SK-MEL-5 (cell line): ENCODE measurements around the gene ANKRD12. TPM values are rescaled to one million over a fixed set of nuclear protein-coding genes. Genes with fewer than 3 reads are reported as not detected.
"Not testable (repeated sequence)": the region's sequence is repeated elsewhere in the genome, so short reads cannot be mapped to it uniquely, and the experiment has no call there.

Source experiments
- DNase-seq: peaks from one replicate; pipeline ENCODE4 v3.0.0-alpha.2; 2016; ENCODE audit warnings: low read depth, low spot score
- in situ Hi-C: cut with HindIII; loops from 2 replicates; pipeline ENCODE4 v1.10.0; 2016; ENCODE audit warnings: low sequenced_read_pairs, high pct_unique_total_duplicates, low pct_unique_long_range_greater_than_20kb
- total RNA-seq: library from RNA; depleted of rRNA; stranded (reverse); fragments of >200 nt; shearing (Covaris generic); gene quantifications from 2 replicates; pipeline ENCODE4 v1.2.3, GENCODE V29; 2014

ANKRD12 gene
- total RNA-seq, 1 experiment from 2014 or later = 41.5 TPM

DNA sequence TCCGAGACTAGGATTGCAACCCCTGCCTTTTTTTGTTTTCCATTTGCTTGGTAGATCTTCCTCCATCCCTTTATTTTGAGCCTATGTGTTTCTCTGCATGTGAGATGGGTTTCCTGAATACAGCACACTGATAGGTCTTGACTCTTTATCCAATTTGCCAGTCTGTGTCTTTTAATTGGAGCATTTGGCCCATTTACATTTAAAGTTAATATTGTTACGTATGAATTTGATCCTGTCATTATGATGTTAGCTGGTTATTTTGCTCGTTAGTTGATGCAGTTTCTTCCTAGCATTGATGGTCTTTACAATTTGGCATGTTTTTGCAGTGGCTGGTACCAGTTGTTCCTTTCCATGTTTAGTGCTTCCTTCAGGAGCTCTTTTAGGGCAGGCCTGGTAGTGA lies 32.9 kb downstream of the ANKRD12 start:
- DNase-seq, in situ Hi-C loops: not testable (repeated sequence)

DNA sequence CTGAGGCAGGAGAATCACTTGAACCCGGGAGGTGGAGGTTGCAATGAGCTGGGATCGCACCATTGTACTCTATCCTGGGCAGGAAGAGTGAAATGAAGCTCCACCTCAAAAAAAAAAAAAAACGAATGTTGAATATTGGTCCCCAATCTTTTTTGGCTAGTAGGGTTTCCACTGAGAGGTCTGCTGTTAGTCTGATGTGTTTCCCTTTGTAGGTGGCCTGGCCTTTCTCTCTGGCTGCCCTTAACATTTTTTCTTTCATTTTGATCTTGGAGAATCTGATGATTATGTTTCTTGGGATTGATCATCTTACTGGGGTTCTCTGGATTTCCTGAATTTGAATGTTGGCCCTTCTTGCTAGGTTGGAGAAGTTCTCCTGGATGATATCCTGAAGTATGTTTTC lies 35.3 kb downstream of the ANKRD12 start:
- in situ Hi-C loops = not testable (repeated sequence)

GRCh38 chr18:9172506-9173127 lies 36.0 kb downstream of the ANKRD12 start:
- in situ Hi-C loops = no loop called here
- DNase-seq = no peak

More for the DNA sequence above, 35.3 kb downstream of the ANKRD12 start:
- not testable (repeated sequence) for DNase-seq

DNA sequence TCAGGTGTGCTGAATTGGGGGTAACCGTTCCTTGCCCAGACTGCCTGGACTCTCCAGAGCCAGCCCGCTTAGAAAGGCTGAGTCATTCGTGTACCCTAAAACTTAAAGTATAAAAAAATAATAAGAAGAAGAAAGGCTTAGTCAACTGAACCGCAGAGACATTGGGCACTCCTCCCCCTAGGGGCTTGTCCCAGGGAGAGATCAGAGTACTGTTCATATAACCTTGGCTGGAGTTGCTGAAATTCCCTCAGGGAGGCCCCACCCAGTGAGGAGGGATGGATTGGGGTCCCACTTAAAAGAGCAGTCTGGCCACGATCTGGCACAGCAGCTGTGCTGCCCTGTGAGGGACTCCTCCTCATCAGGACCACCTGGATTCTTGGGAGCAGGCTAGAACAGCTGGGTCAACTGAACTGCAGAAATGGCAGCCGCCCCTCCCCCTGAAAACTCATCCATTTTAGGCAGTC lies 37.2 kb downstream of the ANKRD12 start:
- DNase-seq = no peak
- in situ Hi-C loops = no loop called here

GRCh38 chr18:9174302-9174701 lies 37.7 kb downstream of the ANKRD12 start:
- no peak for DNase-seq
- in situ Hi-C loops = no loop called here

- no peak for DNase-seq
- in situ Hi-C loops = no loop called here
Measured at GRCh38 chr18:9175115-9175514, 38.5 kb downstream of the ANKRD12 start.

GRCh38 chr18:9177031-9177430 lies 40.5 kb downstream of the ANKRD12 start:
- peak; percentile 16 for DNase-seq
- in situ Hi-C loops = no loop called here

DNA sequence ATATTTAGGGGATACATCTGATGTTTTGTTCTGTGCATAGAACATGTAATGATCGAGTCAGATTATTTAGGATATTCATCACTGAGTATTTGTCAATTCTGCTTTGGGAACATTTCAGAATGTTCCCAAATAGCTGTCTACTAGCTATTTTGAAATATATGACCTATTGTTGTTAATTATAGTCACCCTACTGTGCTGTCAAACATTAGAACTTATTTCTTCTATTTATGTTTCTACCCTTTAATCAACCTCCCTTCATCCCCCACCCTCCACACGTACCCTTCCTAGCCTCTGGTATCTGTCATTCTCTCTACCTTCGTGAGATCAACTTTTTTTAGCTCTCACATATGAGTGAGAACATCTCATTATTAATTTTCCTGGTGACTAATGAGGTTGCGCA lies 40.9 kb downstream of the ANKRD12 start:
- in situ Hi-C loops = no loop called here
- DNase-seq = no peak

DNA sequence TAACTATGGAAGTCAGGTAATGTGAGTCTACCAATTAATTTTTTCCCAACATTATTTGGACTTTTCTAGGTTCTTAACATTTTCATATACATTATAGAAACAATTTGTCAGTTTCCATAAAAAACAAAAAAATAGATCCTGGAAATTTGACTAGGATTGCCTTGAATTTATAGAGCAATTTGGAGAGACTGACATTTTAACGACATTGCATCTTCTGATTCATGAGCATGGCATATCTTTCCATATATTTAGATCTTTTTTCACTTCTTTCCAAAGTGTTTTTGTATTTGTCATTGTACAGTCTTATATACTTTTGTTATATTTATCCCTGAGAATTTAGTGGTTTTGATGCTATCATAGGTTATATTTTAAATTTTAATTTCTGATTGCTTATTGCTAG lies 42.0 kb downstream of the ANKRD12 start:
- in situ Hi-C loops = no loop called here
- DNase-seq = no peak

GRCh38 chr18:9181275-9181674 lies 44.7 kb downstream of the ANKRD12 start:
- no peak for DNase-seq

DNA sequence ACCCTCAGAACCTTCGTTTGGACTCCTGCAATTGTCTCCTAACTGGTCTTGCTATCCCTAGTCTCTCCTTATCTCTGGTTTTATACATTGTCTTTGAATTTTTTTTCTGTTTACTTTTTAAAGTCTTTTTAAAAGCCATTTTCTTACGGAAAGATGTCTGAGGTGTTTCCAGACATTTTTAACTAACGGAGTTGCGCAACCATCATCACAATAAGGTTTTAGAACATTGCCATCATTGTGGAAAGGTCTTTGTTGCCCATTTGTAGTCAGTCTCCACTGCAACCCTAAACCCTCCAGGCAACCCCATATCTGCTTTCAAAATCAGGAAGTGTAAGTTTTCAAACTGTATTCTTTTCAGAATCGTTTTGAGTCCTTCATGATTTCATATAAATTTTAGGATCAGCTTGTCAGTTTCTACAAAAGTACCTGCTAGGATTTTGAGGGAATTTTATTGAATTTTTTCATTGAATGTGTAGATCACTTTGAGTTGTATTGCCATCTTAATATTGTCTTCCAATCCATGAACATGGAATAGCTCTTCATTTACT lies 46.3 kb downstream of the ANKRD12 start:
- in situ Hi-C loops = no loop called here

More at GRCh38 chr18:9181275-9181674, 44.7 kb downstream of the ANKRD12 start:
- in situ Hi-C loops = no loop called here

GRCh38 chr18:9184998-9185613 lies 48.5 kb downstream of the ANKRD12 start:
- in situ Hi-C loops = no loop called here

More for the DNA sequence above, 46.3 kb downstream of the ANKRD12 start:
- DNase-seq = no peak

DNA sequence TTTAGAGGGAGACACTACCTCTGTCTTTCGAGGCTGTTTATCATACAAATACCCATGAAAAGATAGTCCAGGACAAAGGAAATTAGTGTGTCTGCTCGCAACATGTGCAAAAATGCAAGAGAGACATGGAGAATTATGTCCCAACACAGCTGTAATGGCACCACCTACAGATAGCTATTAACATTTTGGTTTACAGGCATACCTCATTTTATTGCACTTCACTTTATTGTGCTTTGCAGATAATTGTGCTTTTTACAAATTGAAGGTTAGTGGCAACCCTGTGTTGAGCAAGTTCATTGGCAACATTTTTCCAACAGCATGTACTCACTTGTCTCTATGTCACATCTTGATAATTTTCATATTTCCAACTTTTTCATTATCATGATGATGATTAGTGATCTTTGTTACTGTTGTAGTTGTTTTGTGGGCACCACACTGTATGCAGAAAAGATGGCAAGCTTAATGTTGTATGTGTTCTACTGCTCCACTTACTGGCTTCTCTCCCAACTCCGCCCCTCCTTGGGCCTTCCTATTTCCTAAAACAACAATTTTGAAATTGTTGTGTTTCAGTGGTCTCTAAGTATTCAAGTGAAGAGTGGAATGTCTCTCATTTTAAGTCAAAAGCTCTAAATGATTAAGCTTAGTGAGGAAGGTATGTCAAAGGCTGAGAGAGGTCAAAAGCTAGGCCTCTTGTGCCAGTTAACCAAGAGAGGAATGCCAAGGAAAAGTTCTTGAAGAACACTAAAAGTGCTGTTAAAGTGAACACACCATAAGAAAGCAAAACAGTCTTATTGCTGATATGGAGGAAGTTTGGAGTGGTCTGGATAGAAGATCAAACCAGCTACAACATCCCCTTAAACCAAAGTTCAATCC lies 52.0 kb downstream of the ANKRD12 start:
- in situ Hi-C loops = no loop called here
- no peak for DNase-seq

More at GRCh38 chr18:9184998-9185613, 48.5 kb downstream of the ANKRD12 start:
- DNase-seq = no peak

- in situ Hi-C loops = no loop called here
- no peak for DNase-seq
Measured at GRCh38 chr18:9189491-9189890, 52.9 kb downstream of the ANKRD12 start.

GRCh38 chr18:9191658-9192256 lies 55.2 kb downstream of the ANKRD12 start:
- in situ Hi-C loops = no loop called here
- no peak for DNase-seq

DNA sequence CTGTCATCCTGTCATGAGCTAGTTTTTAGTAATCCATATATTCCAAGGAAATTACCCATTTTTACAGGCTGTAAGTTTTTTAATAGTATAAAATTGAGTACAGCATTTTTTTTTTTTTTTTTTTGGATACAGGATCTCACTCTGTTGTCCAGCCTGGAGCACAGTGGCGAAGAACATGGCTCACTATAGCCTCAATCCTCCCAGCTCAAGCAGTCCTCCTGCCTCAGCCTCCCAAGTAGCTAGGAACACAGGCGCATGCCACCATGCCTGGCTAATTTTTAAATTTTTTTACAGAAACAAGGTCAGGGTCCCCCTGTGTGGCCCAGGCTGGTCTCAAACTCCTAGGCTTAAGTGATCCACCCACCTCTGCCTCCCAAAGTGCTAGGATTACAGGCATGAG lies 56.5 kb downstream of the ANKRD12 start:
- in situ Hi-C loops = no loop called here
- DNase-seq = no peak

DNA sequence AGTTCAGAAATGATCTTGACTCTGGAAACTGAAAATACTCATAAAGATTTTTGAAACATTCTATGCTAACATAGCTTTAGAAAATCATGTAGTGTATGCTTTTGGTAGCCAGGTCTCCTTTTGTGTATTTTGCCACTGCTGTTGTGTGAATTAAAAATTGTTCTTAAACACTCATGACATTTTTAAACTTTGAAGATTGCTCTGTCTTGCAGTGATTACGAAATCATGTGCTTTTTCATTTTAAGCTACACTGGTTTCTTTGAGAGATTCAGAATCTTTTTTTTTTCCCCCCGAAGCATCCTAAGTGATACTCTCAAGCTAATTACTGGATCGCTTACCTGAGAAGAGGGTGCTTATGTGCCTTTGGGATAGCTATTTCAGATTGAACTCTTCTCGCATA lies 60.0 kb downstream of the ANKRD12 start:
- in situ Hi-C loops = no loop called here
- no peak for DNase-seq

DNA sequence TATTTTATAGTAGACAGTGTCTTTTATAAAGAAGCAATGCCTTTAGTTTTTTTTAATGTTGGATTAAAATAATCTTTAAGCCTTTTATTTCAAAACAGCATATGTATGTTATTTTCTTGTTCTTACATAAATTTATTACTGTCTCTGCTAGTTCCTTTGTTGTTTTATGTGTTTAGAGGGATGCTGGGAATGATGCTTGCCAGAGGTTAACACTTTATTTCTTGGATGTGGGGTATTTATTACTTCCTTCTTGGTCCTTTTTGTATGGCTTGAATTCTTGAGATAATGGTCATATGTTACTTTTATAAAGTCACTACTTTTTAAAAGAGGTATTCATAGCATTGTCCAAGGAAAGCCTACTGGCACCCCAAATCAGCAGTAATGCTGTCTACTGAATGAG lies 63.1 kb downstream of the ANKRD12 start:
- in situ Hi-C loops = no loop called here
- DNase-seq = no peak
